Esophagus muscularis mucosa (tissue), 4 donors: ENCODE measurements around the gene IRX3. TPM values are rescaled to one million over a fixed set of nuclear protein-coding genes. Genes with fewer than 3 reads are reported as not detected.

Experiments used
- DNase-seq: peaks from one replicate; pipeline ENCODE4 v3.0.0-alpha.2; 2017; ENCODE audit errors: extremely low spot score
- H3K27ac ChIP-seq, 4 donors: fragments of 200-600 bp; sonication (generic); replicated peaks in 1 of 4; 1 replicate in 3 of 4; 2 replicates in 1 of 4; pipeline ENCODE4 v1.5.1; 2016 to 2019; ENCODE audit warnings: mild to moderate bottlenecking in 1 of 4
- H3K27me3 ChIP-seq, 4 donors: fragments of 200-600 bp; sonication (generic); one replicate each; pipeline versions ENCODE4 v1.5.1 to v1.6.0; 2016 to 2019
- H3K36me3 ChIP-seq, 4 donors: fragments of 200-600 bp; sonication (generic); one replicate each; pipeline ENCODE4 v1.5.1; 2016 to 2019
- H3K4me1 ChIP-seq, 4 donors: fragments of 200-600 bp; sonication (generic); one replicate each; pipeline ENCODE4 v1.5.1; 2016 to 2019
- H3K4me3 ChIP-seq, 4 donors: fragments of 200-600 bp; sonication (generic); 1 replicate in 2 of 4; 2 replicates in 2 of 4; pipeline ENCODE4 v1.5.1; 2016 to 2019; ENCODE audit warnings: mild to moderate bottlenecking in 4 of 4, moderate library complexity in 1 of 4
- H3K9me3 ChIP-seq, 4 donors: fragments of 200-600 bp; sonication (generic); 1 replicate in 3 of 4; 2 replicates in 1 of 4; pipeline ENCODE4 v1.5.1; 2016 to 2019
- EP300 ChIP-seq: sonication (generic); formaldehyde crosslinking; IDR thresholded peaks from one replicate; pipeline ENCODE4 v1.6.1; 2017; ENCODE audit warnings: antibody characterized with exemption
- POLR2A ChIP-seq: fragments of 450-650 bp; IDR thresholded peaks from one replicate; pipeline ENCODE4 v1.6.1; 2017; ENCODE audit warnings: antibody characterized with exemption, moderate library complexity, mild to moderate bottlenecking, low read depth
- POLR2AphosphoS5 ChIP-seq, 2 donors: sonication (generic); formaldehyde crosslinking; IDR thresholded peaks; one replicate each; pipeline ENCODE4 v1.6.1; 2017; ENCODE audit warnings: antibody characterized with exemption in 2 of 2
- WGBS: methylation state at CpG from one replicate; pipeline ENCODE4 v1.1.5; 2018; 5-methylcytosine and 5-hydroxymethylcytosine counted together
- intact Hi-C: fragments of 100-400 bp; cut with DNase I; formaldehyde crosslinking; loops from one replicate; pipeline ENCODE4 v1.15.1; 2023
- total RNA-seq, 4 donors: library from RNA; depleted of rRNA; stranded (reverse); fragments of >200 nt; gene quantifications; one replicate each; pipeline versions ENCODE4 v1.1.0 to v1.2.1, GENCODE V29; 2016
- TF ChIP-seq, protein P1 (sequence below), 3 experiments: fragments of 200-600 bp in 2 of 3; fragments of 450-650 bp in 1 of 3; sonication (generic) in 2 of 3; IDR thresholded peaks; one replicate each; pipeline ENCODE4 v1.5.1; 2017 to 2019; ENCODE audit warnings: antibody characterized with exemption in 3 of 3, mild to moderate bottlenecking in 2 of 3, moderate library complexity in 1 of 3

IRX3 gene
- total RNA-seq, 4 donors from 2014 or later: 0.39 to 1.7 (median 1.1) TPM

DNA sequence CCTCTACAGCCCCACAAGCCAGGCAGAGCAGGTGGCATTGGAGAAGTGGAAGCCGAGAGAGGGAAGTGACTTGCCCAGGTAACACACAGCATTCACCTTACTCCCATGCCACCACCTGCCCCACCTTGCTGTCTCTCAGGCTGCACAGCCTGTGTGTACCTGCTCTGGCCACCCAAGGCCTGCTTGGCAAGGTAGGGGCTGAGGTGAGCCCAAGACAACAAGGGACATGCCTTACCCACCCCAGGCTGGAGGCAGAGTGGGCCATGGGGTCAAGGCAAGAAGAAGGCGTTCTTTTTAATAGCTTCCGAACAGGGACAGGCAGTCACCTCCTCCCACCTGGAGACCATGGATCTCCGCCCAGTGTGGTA, 40.1 kb downstream of the IRX3 start:
- H3K9me3 ChIP-seq: no peaks in the 10 kb centered on the region
- H3K36me3 ChIP-seq: no peaks in the 10 kb centered on the region
- H3K4me3 ChIP-seq: no peak overlapping the region
- H3K27ac ChIP-seq: no peak overlapping the region
- no peak for DNase-seq
- WGBS: 60% methylated on average over 1 of the region's 4 CpGs
- H3K27me3 ChIP-seq: peaks cover 0 to 37% (median 0%) of the 10 kb centered on the region in 4 donors
- intact Hi-C loops: no loop called here
- H3K4me1 ChIP-seq: no peaks in the 10 kb centered on the region
- TF ChIP-seq EP300 (no peak), POLR2AphosphoS5 (IDR thresholded peaks at IDR 0.05) (no peak), POLR2A (no peak)
- TF ChIP-seq, protein P1, sequence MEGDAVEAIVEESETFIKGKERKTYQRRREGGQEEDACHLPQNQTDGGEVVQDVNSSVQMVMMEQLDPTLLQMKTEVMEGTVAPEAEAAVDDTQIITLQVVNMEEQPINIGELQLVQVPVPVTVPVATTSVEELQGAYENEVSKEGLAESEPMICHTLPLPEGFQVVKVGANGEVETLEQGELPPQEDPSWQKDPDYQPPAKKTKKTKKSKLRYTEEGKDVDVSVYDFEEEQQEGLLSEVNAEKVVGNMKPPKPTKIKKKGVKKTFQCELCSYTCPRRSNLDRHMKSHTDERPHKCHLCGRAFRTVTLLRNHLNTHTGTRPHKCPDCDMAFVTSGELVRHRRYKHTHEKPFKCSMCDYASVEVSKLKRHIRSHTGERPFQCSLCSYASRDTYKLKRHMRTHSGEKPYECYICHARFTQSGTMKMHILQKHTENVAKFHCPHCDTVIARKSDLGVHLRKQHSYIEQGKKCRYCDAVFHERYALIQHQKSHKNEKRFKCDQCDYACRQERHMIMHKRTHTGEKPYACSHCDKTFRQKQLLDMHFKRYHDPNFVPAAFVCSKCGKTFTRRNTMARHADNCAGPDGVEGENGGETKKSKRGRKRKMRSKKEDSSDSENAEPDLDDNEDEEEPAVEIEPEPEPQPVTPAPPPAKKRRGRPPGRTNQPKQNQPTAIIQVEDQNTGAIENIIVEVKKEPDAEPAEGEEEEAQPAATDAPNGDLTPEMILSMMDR (IDR thresholded peaks at IDR 0.05): no peak

DNA sequence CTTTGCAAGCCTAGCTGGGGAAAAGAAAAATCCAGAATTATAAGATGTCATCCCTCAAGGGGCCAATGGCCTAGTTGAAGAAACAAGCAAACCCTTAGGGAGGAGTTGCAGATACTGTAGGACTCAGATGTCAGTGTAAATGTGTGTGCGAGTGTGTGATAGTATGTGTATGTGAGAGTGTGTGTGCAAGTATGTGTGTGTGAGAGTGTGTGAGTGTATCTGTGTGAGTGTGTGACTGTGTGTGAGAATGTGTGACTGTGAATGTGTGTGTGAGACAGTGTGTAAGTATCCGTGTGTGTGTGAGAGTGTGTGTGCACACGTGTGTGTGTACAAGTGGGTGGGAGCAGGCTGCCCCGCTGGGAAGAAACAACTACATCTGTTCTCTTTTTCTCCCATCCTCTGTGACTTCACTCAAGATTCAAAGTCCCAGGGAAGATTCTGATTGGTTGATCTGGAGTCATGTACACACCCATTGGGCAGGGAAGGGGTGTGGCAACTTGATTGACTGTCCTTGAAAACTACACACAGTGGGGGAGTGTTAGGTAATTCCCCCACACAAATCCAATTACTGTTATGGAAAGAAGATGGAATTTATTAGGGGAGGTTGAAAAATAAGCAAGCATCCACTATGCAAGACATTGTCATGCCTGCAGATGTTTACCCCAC, 40.7 kb downstream of the IRX3 start:
- no peak for TF ChIP-seq EP300
- TF ChIP-seq, protein P1 (IDR thresholded peaks at IDR 0.05): no peak
- no peak for TF ChIP-seq POLR2AphosphoS5 (IDR thresholded peaks at IDR 0.05)
- TF ChIP-seq POLR2A: no peak
- Histone ChIP-seq H3K27me3 (peaks cover 0 to 37% (median 0%) of the 10 kb centered on the region in 4 donors), H3K36me3 (no peaks in the 10 kb centered on the region), H3K9me3 (no peaks in the 10 kb centered on the region), H3K27ac (no peak overlapping the region), H3K4me1 (peaks cover 0 to 3% (median under 1%) of the 10 kb centered on the region in 4 donors), H3K4me3 (no peak overlapping the region)
- WGBS: 91% methylated on average over 4 of the region's 4 CpGs
- no peak for DNase-seq
- intact Hi-C loops: no loop called here

DNA sequence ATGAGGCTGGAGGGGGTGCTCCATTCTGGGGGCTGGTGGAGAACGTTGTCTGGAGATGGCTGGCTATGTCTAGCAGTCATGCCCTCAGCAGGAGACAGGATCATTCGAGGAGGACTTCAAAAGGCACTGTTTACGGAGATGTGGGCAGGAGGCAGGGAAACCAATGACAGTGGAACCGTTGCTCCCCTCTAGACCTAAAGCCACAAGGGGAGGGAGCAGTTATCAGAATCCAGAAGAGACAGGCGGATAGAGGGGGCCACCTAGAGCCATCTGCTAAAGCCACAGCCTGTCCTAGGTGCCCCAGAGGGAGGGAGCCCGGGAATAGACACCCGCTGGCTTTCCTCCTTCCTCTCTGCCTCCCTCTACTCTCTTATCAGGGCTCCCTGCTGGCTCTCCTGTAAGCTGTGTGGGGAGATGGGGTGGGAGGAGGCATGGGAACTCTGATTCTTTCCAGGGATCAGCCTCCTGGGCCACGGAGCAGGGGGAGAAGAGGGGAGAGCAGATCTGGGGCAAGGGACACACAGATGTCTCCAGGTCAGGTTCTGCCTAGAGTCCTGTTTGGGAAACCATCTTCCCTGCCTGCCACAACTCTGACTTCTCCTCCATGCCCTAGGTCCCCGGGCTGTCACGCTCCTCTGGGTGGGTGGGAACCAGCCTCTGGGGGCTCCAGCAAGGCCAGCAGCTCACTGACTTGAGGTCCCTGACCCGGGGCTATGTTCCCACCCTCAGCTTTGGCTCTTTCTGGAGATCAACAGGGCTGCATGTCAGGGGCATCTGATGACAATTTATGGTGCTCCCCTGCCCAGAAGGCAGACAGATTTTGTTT, 42.3 kb downstream of the IRX3 start:
- Histone ChIP-seq H3K4me3 (no peak overlapping the region), H3K27ac (no peak overlapping the region), H3K4me1 (peaks cover 0 to 11% (median 8%) of the 10 kb centered on the region in 4 donors), H3K36me3 (no peaks in the 10 kb centered on the region), H3K27me3 (peaks cover 0 to 35% (median 0%) of the 10 kb centered on the region in 4 donors), H3K9me3 (no peaks in the 10 kb centered on the region)
- DNase-seq: no peak
- TF ChIP-seq, protein P1 (IDR thresholded peaks at IDR 0.05): no peak
- TF ChIP-seq POLR2AphosphoS5 (IDR thresholded peaks at IDR 0.05): no peak
- no peak for TF ChIP-seq EP300
- no peak for TF ChIP-seq POLR2A
- WGBS: 42% methylated on average over 8 of the region's 11 CpGs
- intact Hi-C loops: no loop called here

DNA sequence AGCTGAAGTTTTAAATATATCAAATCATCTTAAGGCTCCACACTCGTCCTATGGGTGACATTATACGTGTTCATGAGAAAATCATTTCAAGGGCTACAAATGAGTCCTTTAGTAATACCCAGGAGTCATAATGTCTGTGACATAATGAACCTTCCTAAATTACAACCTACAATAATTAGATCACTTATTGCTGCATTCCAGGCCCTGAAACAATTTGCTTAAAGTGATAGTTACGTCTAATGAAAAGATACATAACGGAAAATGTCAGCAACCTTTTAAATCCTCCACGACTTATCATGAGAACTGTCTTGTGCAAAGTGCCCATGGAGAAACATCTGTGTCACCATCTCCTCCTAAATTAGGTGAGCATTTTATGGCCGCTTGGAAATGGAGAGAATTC, 43.4 kb downstream of the IRX3 start:
- Histone ChIP-seq H3K27me3 (peaks cover 0 to 24% (median 0%) of the 10 kb centered on the region in 4 donors), H3K27ac (no peak overlapping the region), H3K36me3 (no peaks in the 10 kb centered on the region), H3K4me1 (peaks cover 0 to 11% (median 8%) of the 10 kb centered on the region in 4 donors), H3K4me3 (no peak overlapping the region), H3K9me3 (no peaks in the 10 kb centered on the region)
- DNase-seq: no peak
- TF ChIP-seq, protein P1 (IDR thresholded peaks at IDR 0.05): no peak
- intact Hi-C loops: no loop called here
- 88% methylated on average over 6 of the region's 6 CpGs for WGBS
